SK-N-SH (cell line): ENCODE results near the gene MAGI3. TPM values are rescaled to one million over a fixed set of nuclear protein-coding genes. Genes with fewer than 3 reads are reported as not detected.
A peak's percentile ranks its signal among the peaks of the same experiment; 100 is the strongest.

Source experiments
- CTCF ChIA-PET: fragments of 300-600, 350-600 bp; formaldehyde crosslinking; extraction: SDS; loops from one replicate; lab custom pipeline; 2021; lab: Yijun Ruan, JAX
- POLR2A ChIA-PET: fragments of 350-600 bp; sonication (Branson Sonifier 250); formaldehyde crosslinking; extraction: SDS; loops from one replicate; lab custom pipeline; 2020; ENCODE audit warnings: antibody characterized with exemption, inconsistent platforms; lab: Yijun Ruan, JAX
- DNase-seq: peaks from one replicate; pipeline ENCODE4 v3.0.0; 2012
- H2AFZ ChIP-seq: fragments of 200-600 bp; sonication (generic); 2 replicates; pipeline ENCODE4 v1.8.1; 2016; ENCODE audit warnings: antibody characterized with exemption, mild to moderate bottlenecking, low read depth
- H3F3A ChIP-seq: fragments of 200-600 bp; sonication (generic); replicated peaks from 2 replicates; pipeline ENCODE3; 2016; ENCODE audit warnings: antibody characterized with exemption, mild to moderate bottlenecking; ENCODE audit not compliant: insufficient read depth
- H3K27ac ChIP-seq, 2 experiments: fragments of 200-500 bp in 1 of 2; fragments of 200-600 bp in 1 of 2; sonication (Bioruptor generic) in 1 of 2; sonication (generic), shearing (Covaris generic) in 1 of 2; 2 replicates each; pipeline versions ENCODE4 v1.5.1 to v1.6.1; 2014 to 2016; ENCODE audit warnings: low read depth in 2 of 2, inconsistent platforms in 1 of 2, low read length in 1 of 2, mild to moderate bottlenecking in 1 of 2, mixed read lengths in 1 of 2
- H3K27me3 ChIP-seq: fragments of 200-600 bp; sonication (generic), shearing (Covaris generic); 2 replicates; pipeline ENCODE4 v1.6.1; 2016; ENCODE audit warnings: mixed run types; ENCODE audit not compliant: insufficient read depth
- H3K36me3 ChIP-seq, 2 experiments: fragments of 200-500 bp in 1 of 2; fragments of 200-600 bp in 1 of 2; sonication (Bioruptor generic) in 1 of 2; sonication (generic) in 1 of 2; replicated peaks in 1 of 2; 2 replicates each; pipeline versions ENCODE3 to v1.5.1; 2014 to 2016; ENCODE audit warnings: low read length in 1 of 2, mild to moderate bottlenecking in 1 of 2; ENCODE audit not compliant: insufficient read depth in 2 of 2, control insufficient read depth in 1 of 2
- H3K4me1 ChIP-seq, 2 experiments: fragments of 200-500 bp in 1 of 2; fragments of 200-600 bp in 1 of 2; sonication (Bioruptor generic) in 1 of 2; sonication (generic), shearing (Covaris generic) in 1 of 2; 2 replicates each; pipeline versions ENCODE4 v1.5.1 to v1.6.1; 2014 to 2016; ENCODE audit warnings: low read depth in 1 of 2, low read length in 1 of 2, mixed run types in 1 of 2; ENCODE audit not compliant: insufficient read depth in 2 of 2, control insufficient read depth in 1 of 2
- H3K4me2 ChIP-seq: fragments of 200-600 bp; sonication (generic), shearing (Covaris generic); 2 replicates; pipeline ENCODE4 v1.6.1; 2017; ENCODE audit warnings: mixed run types
- H3K4me3 ChIP-seq, 2 experiments: fragments of 200-500 bp in 1 of 2; fragments of 200-600 bp in 1 of 2; sonication (Bioruptor generic) in 1 of 2; sonication (generic), shearing (Covaris generic) in 1 of 2; 2 replicates each; pipeline versions ENCODE4 v1.5.1 to v1.8.1; 2014 to 2016; ENCODE audit warnings: low read depth in 2 of 2, inconsistent platforms in 1 of 2, low read length in 1 of 2, mild to moderate bottlenecking in 1 of 2, mixed read lengths in 1 of 2, moderate library complexity in 1 of 2
- H3K79me2 ChIP-seq: fragments of 200-600 bp; sonication (generic); 2 replicates; pipeline ENCODE4 v1.8.1; 2017; ENCODE audit warnings: mild to moderate bottlenecking; ENCODE audit not compliant: insufficient read depth
- H3K9ac ChIP-seq: fragments of 200-600 bp; sonication (generic); 2 replicates; pipeline ENCODE4 v1.6.1; 2017; ENCODE audit warnings: mixed run types
- H3K9me2 ChIP-seq: fragments of 200-600 bp; sonication (generic); 2 replicates; pipeline ENCODE4 v1.6.1; 2017; ENCODE audit warnings: mixed run types
- H3K9me3 ChIP-seq: fragments of 200-600 bp; sonication (generic); 2 replicates; pipeline ENCODE4 v1.6.1; 2017; ENCODE audit warnings: mixed run types, mild to moderate bottlenecking, moderate library complexity
- H4K20me1 ChIP-seq: fragments of 200-600 bp; sonication (generic); 2 replicates; pipeline ENCODE4 v1.6.1; 2017; ENCODE audit warnings: mild to moderate bottlenecking, mixed run types; ENCODE audit not compliant: insufficient read depth
- CHD2 ChIP-seq: fragments of 150-350 bp; IDR thresholded peaks from 2 replicates; pipeline ENCODE4 v1.6.1; 2018; ENCODE audit warnings: low read length; ENCODE audit not compliant: partially characterized antibody
- CTCF ChIP-seq: fragments of 200-600 bp; sonication (generic); IDR thresholded peaks from 2 replicates; pipeline ENCODE4 v1.6.1; 2017; ENCODE audit warnings: antibody characterized with exemption, mild to moderate bottlenecking, moderate library complexity
- FOSL2 ChIP-seq: IDR thresholded peaks from 2 replicates; pipeline ENCODE4 v1.4.0; 2012; ENCODE audit warnings: low read depth, mild to moderate bottlenecking, moderate library complexity, borderline replicate concordance
- FOXM1 ChIP-seq: IDR thresholded peaks from 2 replicates; pipeline ENCODE4 v1.4.0; 2012; ENCODE audit warnings: low read depth, mild to moderate bottlenecking
- GATA2 ChIP-seq: sonication (generic); formaldehyde crosslinking; IDR thresholded peaks from 2 replicates; pipeline ENCODE4 v1.5.0; 2020; ENCODE audit warnings: mild to moderate bottlenecking, missing genetic modification reagents
- IRF3 ChIP-seq: fragments of 150-350 bp; IDR thresholded peaks from 2 replicates; pipeline ENCODE4 v1.6.1; 2016; ENCODE audit warnings: mild to moderate bottlenecking, low read depth, low read length
- JUND ChIP-seq: IDR thresholded peaks from 2 replicates; pipeline ENCODE4 v1.4.0; 2012
- MEF2A ChIP-seq: IDR thresholded peaks from 2 replicates; pipeline ENCODE4 v1.4.0; 2012; ENCODE audit warnings: low read depth, borderline replicate concordance
- MXI1 ChIP-seq: IDR thresholded peaks from 2 replicates; pipeline ENCODE4 v1.6.1; 2012; ENCODE audit warnings: mild to moderate bottlenecking, low read depth, low read length, improper control_type of control experiment
- PBX3 ChIP-seq: IDR thresholded peaks from 2 replicates; pipeline ENCODE4; 2012
- RAD21 ChIP-seq: IDR thresholded peaks from 2 replicates; pipeline ENCODE4 v1.6.1; 2012; ENCODE audit warnings: mild to moderate bottlenecking, low read length
- RCOR1 ChIP-seq: fragments of 150-350 bp; IDR thresholded peaks from 2 replicates; pipeline ENCODE4 v1.6.1; 2017; ENCODE audit warnings: antibody characterized with exemption, low read length
- SIN3A ChIP-seq: IDR thresholded peaks from 2 replicates; pipeline ENCODE4 v1.6.1; 2012; ENCODE audit warnings: low read depth, mild to moderate bottlenecking, low read length, moderate library complexity, borderline replicate concordance
- TAF1 ChIP-seq: IDR thresholded peaks from 2 replicates; pipeline ENCODE4 v1.6.1; 2012; ENCODE audit warnings: low read depth, mild to moderate bottlenecking, low read length, moderate library complexity, borderline replicate concordance
- TCF12 ChIP-seq: IDR thresholded peaks from 2 replicates; pipeline ENCODE4 v1.4.0; 2012
- USF2 ChIP-seq: fragments of 150-350 bp; IDR thresholded peaks from 2 replicates; pipeline ENCODE4 v1.6.1; 2017; ENCODE audit warnings: antibody characterized with exemption, low read length, low read depth, borderline replicate concordance
- ZBTB33 ChIP-seq: IDR thresholded peaks from 2 replicates; pipeline ENCODE4 v1.4.0; 2012; ENCODE audit warnings: low read depth, borderline replicate concordance
- WGBS: methylation state at CpG from one replicate; pipeline ENCODE4 v1.1.6; 2017; ENCODE audit warnings: low lambda C conversion rate; 5-methylcytosine and 5-hydroxymethylcytosine counted together
- polyA plus RNA-seq, 3 experiments: library from polyadenylated mRNA; depleted of rRNA; stranded (reverse); fragments of >200 nt; gene quantifications; 2 replicates each; pipeline ENCODE4 v1.2.3, GENCODE V29; 2012

The MAGI3 gene
- polyA plus RNA-seq, 1 of the 3 experiments (the other 2 are of a cell fraction): 2.9 TPM

GRCh38 chr1:113551728-113552127, 161.4 kb downstream of the MAGI3 start:
- no peaks in the 10 kb centered on the region for H4K20me1 ChIP-seq
- peak overlapping the region; percentile 13; the same call in 1 of the 2 replicates for H3K4me2 ChIP-seq
- H3F3A ChIP-seq: peaks cover 16% of the 10 kb centered on the region
- 51% methylated on average over 1 of the region's 1 CpG for whole genome bisulfite sequencing
- CTCF ChIA-PET: interaction anchor here (1.2 kb wide), 1 partner anchor 9 kb away, joined by 6 read pairs; no protein-coding TSS in a partner anchor
- no peaks in the 10 kb centered on the region for H3K9me3 ChIP-seq
- peaks cover 17% of the 10 kb centered on the region for H3K79me2 ChIP-seq
- H3K27me3 ChIP-seq: no peaks in the 10 kb centered on the region
- peaks cover 0 to 19% of the 10 kb centered on the region in 2 experiments; a peak in 2 of 4 replicates for H3K4me1 ChIP-seq
- peak overlapping the region; percentile 11 for H2AFZ ChIP-seq
- peaks cover 9 to 19% of the 10 kb centered on the region in 2 experiments for H3K36me3 ChIP-seq
- DNase-seq: no peak
- H3K27ac ChIP-seq: peak overlapping the region; percentile 56
- no peak for TF ChIP-seq MEF2A
- no peak for TF ChIP-seq GATA2 (CRISPR knock-in tag)
- TF ChIP-seq ZBTB33: no peak
- no peak for TF ChIP-seq FOSL2
- TF ChIP-seq TAF1: no peak
- no peak for TF ChIP-seq CHD2
- TF ChIP-seq TCF12: no peak
- no peak for TF ChIP-seq RCOR1
- no peak for TF ChIP-seq CTCF
- TF ChIP-seq JUND: no peak
- TF ChIP-seq RAD21: no peak
- no peak for TF ChIP-seq MXI1
- TF ChIP-seq IRF3: no peak
- TF ChIP-seq PBX3: no peak
- no peak for TF ChIP-seq USF2
- TF ChIP-seq FOXM1: no peak
- no peak for TF ChIP-seq SIN3A
- TF ChIP-seq, all 33 proteins: peak for 0
- Histone ChIP-seq H3K9me2 (no peaks in the 10 kb centered on the region), H3K4me3 (no peak overlapping the region), H3K9ac (peak overlapping the region; percentile 2; the same call in 1 of the 2 replicates)
- POLR2A ChIA-PET: no interaction called here
